Transverse colon (tissue), 4 donors: ENCODE measurements around the gene MORC4. TPM values are rescaled to one million over a fixed set of nuclear protein-coding genes. Genes with fewer than 3 reads are reported as not detected.
"Not testable (repeated sequence)": the region's sequence is repeated elsewhere in the genome, so short reads cannot be mapped to it uniquely, and the experiment has no call there.

Source experiments
- DNase-seq: peaks from one replicate; pipeline ENCODE4 v3.0.0-alpha.2; 2019
- H3K27ac ChIP-seq, 4 donors: fragments of 200-600 bp; sonication (generic); 2 replicates each; pipeline ENCODE4 v1.5.1; 2016 to 2018; ENCODE audit warnings: inconsistent platforms in 4 of 4
- H3K27me3 ChIP-seq: fragments of 200-600 bp; sonication (generic); 2 replicates; pipeline ENCODE4 v1.5.1; 2017; ENCODE audit warnings: inconsistent platforms
- H3K36me3 ChIP-seq, 4 donors: fragments of 200-600 bp; sonication (generic); 2 replicates each; pipeline ENCODE4 v1.5.1; 2017 to 2019; ENCODE audit warnings: inconsistent platforms in 4 of 4
- H3K4me1 ChIP-seq, 4 donors: fragments of 200-600 bp; sonication (generic); 2 replicates each; pipeline ENCODE4 v1.5.1; 2017 to 2020; ENCODE audit warnings: inconsistent platforms in 4 of 4
- H3K4me3 ChIP-seq, 4 donors: fragments of 200-600 bp; sonication (generic); 1 replicate in 1 of 4; 2 replicates in 3 of 4; pipeline versions ENCODE4 v1.5.1 to v1.6.1; 2017 to 2019; ENCODE audit warnings: inconsistent platforms in 4 of 4
- H3K9me3 ChIP-seq, 2 donors: fragments of 200-600 bp; sonication (generic); 2 replicates each; pipeline ENCODE4 v1.5.1; 2017 to 2019; ENCODE audit warnings: inconsistent platforms in 2 of 2
- CTCF ChIP-seq, 5 experiments: fragments of 200-600 bp in 3 of 5; fragments of 450-650 bp in 2 of 5; sonication (generic) in 3 of 5; IDR thresholded peaks; 1 replicate in 2 of 5; 2 replicates in 3 of 5; pipeline ENCODE4 v1.5.1; 2016 to 2017; ENCODE audit warnings: antibody characterized with exemption in 5 of 5, inconsistent platforms in 3 of 5, mild to moderate bottlenecking in 2 of 5, moderate library complexity in 1 of 5
- EP300 ChIP-seq: sonication (generic); formaldehyde crosslinking; IDR thresholded peaks from one replicate; pipeline ENCODE4 v1.6.1; 2017; ENCODE audit warnings: antibody characterized with exemption, low read depth
- POLR2A ChIP-seq: fragments of 450-650 bp; IDR thresholded peaks from one replicate; pipeline ENCODE4 v1.6.1; 2016; ENCODE audit warnings: antibody characterized with exemption, mild to moderate bottlenecking, moderate library complexity
- POLR2AphosphoS5 ChIP-seq, 3 donors: sonication (generic); formaldehyde crosslinking; IDR thresholded peaks; one replicate each; pipeline ENCODE4 v1.6.1; 2016; ENCODE audit warnings: antibody characterized with exemption in 3 of 3
- WGBS, 2 donors: methylation state at CpG; one replicate each; pipeline ENCODE4 v1.1.5; 2018; ENCODE audit warnings: low coverage in 1 of 2; 5-methylcytosine and 5-hydroxymethylcytosine counted together
- in situ Hi-C, 4 donors: fragments of 200-750 bp; cut with MboI; loops; one replicate each; pipeline versions ENCODE4 v1.15.0 to v1.15.1; 2017; ENCODE audit warnings: low sequenced_read_pairs in 3 of 4, low pct_ligation_motif_present in 1 of 4, low pct_unique_long_range_greater_than_20kb in 1 of 4
- intact Hi-C: fragments of 100-400 bp; cut with DNase I; formaldehyde crosslinking; loops from one replicate; pipeline ENCODE4 v1.15.1; 2023; ENCODE audit warnings: low total_unique reads
- total RNA-seq, 4 donors: library from RNA; depleted of rRNA; stranded (reverse); fragments of >200 nt; gene quantifications; one replicate each; pipeline ENCODE4 v1.1.0, GENCODE V29; 2016

Gene MORC4
- total RNA-seq, 4 donors from 2014 or later = 6.3 to 19.1 (median 8.9) TPM

- intact Hi-C loops = no loop called here
- WGBS, 2 donors = 58 to 60% methylated on average over 5 of the region's 5 CpGs
Measured at GRCh38 chrX:106973433-106974149, 26.4 kb downstream of the MORC4 start.

GRCh38 chrX:106972896-106973295 is 27.1 kb downstream of the MORC4 start:
- H3K36me3 ChIP-seq = no peaks in the 10 kb centered on the region
- no peaks in the 10 kb centered on the region for H3K27me3 ChIP-seq
- H3K9me3 ChIP-seq = no peaks in the 10 kb centered on the region
- in situ Hi-C loops (no loop called here), intact Hi-C loops (no loop called here)
- TF ChIP-seq POLR2AphosphoS5 (IDR thresholded peaks at IDR 0.05) = no peak
- TF ChIP-seq POLR2A = no peak
- no peak for TF ChIP-seq EP300
- no peak overlapping the region for H3K27ac ChIP-seq
- H3K4me3 ChIP-seq = no peak overlapping the region
- no peaks in the 10 kb centered on the region for H3K4me1 ChIP-seq
- no peak for DNase-seq

More at GRCh38 chrX:106973433-106974149, 26.4 kb downstream of the MORC4 start:
- TF ChIP-seq EP300 (no peak), POLR2A (no peak), POLR2AphosphoS5 (IDR thresholded peaks at IDR 0.05) (no peak), CTCF (IDR thresholded peaks at IDR 0.05) (no peak)
- H3K4me3 ChIP-seq = no peak overlapping the region
- in situ Hi-C loops = no loop called here
- no peaks in the 10 kb centered on the region for H3K36me3 ChIP-seq
- H3K27ac ChIP-seq = no peak overlapping the region
- H3K27me3 ChIP-seq = no peaks in the 10 kb centered on the region
- H3K9me3 ChIP-seq = no peaks in the 10 kb centered on the region
- H3K4me1 ChIP-seq = no peaks in the 10 kb centered on the region
- DNase-seq = no peak

- in situ Hi-C loops, H3K27ac ChIP-seq, H3K9me3 ChIP-seq, H3K4me3 ChIP-seq, H3K4me1 ChIP-seq, H3K36me3 ChIP-seq, H3K27me3 ChIP-seq, intact Hi-C loops: not testable (repeated sequence)
- DNase-seq = peak; percentile 8
- 87% methylated on average over 6 of the region's 6 CpGs; no CpG with 5 or more reads in 1 of the 2 donors for WGBS, 2 donors
Measured at GRCh38 chrX:106966547-106966946, 33.5 kb downstream of the MORC4 start.

- Histone ChIP-seq H3K4me1 (no peaks in the 10 kb centered on the region), H3K27me3 (no peaks in the 10 kb centered on the region), H3K36me3 (no peaks in the 10 kb centered on the region), H3K27ac (no peak overlapping the region), H3K9me3 (no peaks in the 10 kb centered on the region), H3K4me3 (no peak overlapping the region)
- 39 to 71% methylated on average over 1 of the region's 1 CpG for WGBS, 2 donors
- no peak for DNase-seq
- intact Hi-C loops = no loop called here
- TF ChIP-seq POLR2AphosphoS5 (IDR thresholded peaks at IDR 0.05) (no peak), CTCF (IDR thresholded peaks at IDR 0.05) (no peak), POLR2A (no peak), EP300 (no peak)
- in situ Hi-C loops = no loop called here
Measured at GRCh38 chrX:106964290-106964689, 35.7 kb downstream of the MORC4 start.

GRCh38 chrX:106963111-106963510 is 36.9 kb downstream of the MORC4 start:
- Histone ChIP-seq H3K27me3 (no peaks in the 10 kb centered on the region), H3K9me3 (no peaks in the 10 kb centered on the region), H3K27ac (no peak overlapping the region), H3K4me3 (no peak overlapping the region), H3K36me3 (no peaks in the 10 kb centered on the region), H3K4me1 (no peaks in the 10 kb centered on the region)
- intact Hi-C loops = no loop called here
- no peak for DNase-seq
- in situ Hi-C loops = no loop called here
- no peak for TF ChIP-seq CTCF (IDR thresholded peaks at IDR 0.05)
- TF ChIP-seq POLR2A = no peak
- no peak for TF ChIP-seq EP300
- no peak for TF ChIP-seq POLR2AphosphoS5 (IDR thresholded peaks at IDR 0.05)
